Testis (tissue), 3 donors: ENCODE measurements around the gene SIX2. TPM values are rescaled to one million over a fixed set of nuclear protein-coding genes. Genes with fewer than 3 reads are reported as not detected.

ENCODE experiments used
- polyA plus RNA-seq: library from polyadenylated mRNA; stranded (reverse); fragments of 350-450 nt; fragmentation: Illumina TruSeq; extraction: RNeasy Lipid Tissue Mini Kit (QIAGEN cat#74804); gene quantifications from one replicate; pipeline ENCODE4 v1.2.3, GENCODE V29; 2014; ENCODE audit warnings: low read depth, low replicate concordance; ENCODE audit not compliant: insufficient read depth
- total RNA-seq, 2 donors: library from RNA; depleted of rRNA; stranded (reverse); fragments of >200 nt; gene quantifications; one replicate each; pipeline ENCODE4 v1.2.3, GENCODE V29; 2016

Gene SIX2
- total and polyA plus RNA-seq, 3 donors from 2014 or later: 1.1 to 3.2 (median 1.1) TPM

Other genes starting within 250 kb of the SIX2 start
- under 1 TPM; 0.19 to 0.47 TPM for gene SIX3, start 67.8 kb downstream of the SIX2 start, total RNA-seq
- gene SIX3, start 67.8 kb downstream of the SIX2 start, polyA plus RNA-seq: 0.20 TPM